HepG2 (cell line): ENCODE data around the gene RBP4. TPM values are rescaled to one million over a fixed set of nuclear protein-coding genes. Genes with fewer than 3 reads are reported as not detected.

Source experiments
- FOXP1 ChIP-seq, 2 experiments: fragments of 450-650 bp in 1 of 2; IDR thresholded peaks; 2 replicates each; pipeline ENCODE4 v1.6.1; 2017 to 2018; ENCODE audit warnings: antibody characterized with exemption in 1 of 2
- IRF9 ChIP-seq: sonication (generic); formaldehyde crosslinking; IDR thresholded peaks from 2 replicates; pipeline ENCODE4 v1.8.0; 2022; ENCODE audit warnings: missing genetic modification reagents, mild to moderate bottlenecking, borderline replicate concordance
- KDM5A ChIP-seq: fragments of 200-600 bp; sonication (generic); IDR thresholded peaks from 2 replicates; pipeline ENCODE4 v1.7.0; 2018; ENCODE audit warnings: antibody characterized with exemption, mild to moderate bottlenecking, low read length, borderline replicate concordance
- KDM6A ChIP-seq: IDR thresholded peaks from 2 replicates; pipeline ENCODE4 v1.6.1; 2016; ENCODE audit warnings: low read depth
- NR2F6 ChIP-seq, 2 experiments: IDR thresholded peaks; 2 replicates each; pipeline ENCODE4 v1.6.1; 2016; ENCODE audit warnings: antibody characterized with exemption in 1 of 2, mild to moderate bottlenecking in 1 of 2
- PHF21A ChIP-seq: sonication (generic); formaldehyde crosslinking; IDR thresholded peaks from 2 replicates; pipeline ENCODE4 v1.5.0; 2020; ENCODE audit warnings: mild to moderate bottlenecking, missing genetic modification reagents
- SP2 ChIP-seq: sonication (generic); formaldehyde crosslinking; IDR thresholded peaks from 2 replicates; pipeline ENCODE4 v1.5.1; 2020; ENCODE audit warnings: mild to moderate bottlenecking, missing genetic modification reagents
- TAF1 ChIP-seq: sonication (generic); formaldehyde crosslinking; IDR thresholded peaks from 2 replicates; pipeline ENCODE4 v1.4.0; 2020; ENCODE audit warnings: missing genetic modification reagents
- TERF1 ChIP-seq: sonication (generic); formaldehyde crosslinking; IDR thresholded peaks from 2 replicates; pipeline ENCODE4 v1.8.0; 2022; ENCODE audit warnings: mild to moderate bottlenecking, missing genetic modification reagents, moderate library complexity
- ZFP36L1 ChIP-seq: sonication (generic); formaldehyde crosslinking; IDR thresholded peaks from 2 replicates; pipeline ENCODE4 v1.8.0; 2022; ENCODE audit warnings: mild to moderate bottlenecking, missing genetic modification reagents, moderate library complexity
- ZNF276 ChIP-seq: sonication (generic); formaldehyde crosslinking; IDR thresholded peaks from 2 replicates; pipeline ENCODE4 v1.4.0; 2020; ENCODE audit warnings: mild to moderate bottlenecking, low read depth, missing genetic modification reagents
- ZNF30 ChIP-seq: sonication (generic); formaldehyde crosslinking; IDR thresholded peaks from 2 replicates; pipeline ENCODE4 v1.5.0; 2020; ENCODE audit warnings: mild to moderate bottlenecking, missing genetic modification reagents
- ZNF317 ChIP-seq: sonication (generic); formaldehyde crosslinking; IDR thresholded peaks from 2 replicates; pipeline ENCODE4 v1.5.0; 2020; ENCODE audit warnings: mild to moderate bottlenecking, missing genetic modification reagents
- ZNF543 ChIP-seq: sonication (generic); formaldehyde crosslinking; IDR thresholded peaks from 2 replicates; pipeline ENCODE4 v1.4.0; 2020; ENCODE audit warnings: mild to moderate bottlenecking, missing genetic modification reagents
- ZNF737 ChIP-seq: sonication (generic); formaldehyde crosslinking; IDR thresholded peaks from 2 replicates; pipeline ENCODE4 v1.5.0; 2020; ENCODE audit warnings: missing genetic modification reagents, mild to moderate bottlenecking, borderline replicate concordance
- polyA plus RNA-seq, 8 experiments: library from polyadenylated mRNA; depleted of rRNA in 3 of 8; stranded (reverse) in 7 of 8; unstranded in 1 of 8; fragments of >200 nt; fragmentation: Illumina TruSeq in 4 of 8; extraction: Trizol in 4 of 8; gene quantifications; 2 replicates each; pipeline versions ENCODE4 v1.2.1 to v1.2.3, GENCODE V29; 2011 to 2016; ENCODE audit warnings: low read depth in 4 of 8, missing spikeins in 1 of 8, mixed read lengths in 1 of 8; ENCODE audit not compliant: insufficient read depth in 1 of 8
- total RNA-seq, 5 experiments: library from RNA; depleted of rRNA; stranded (reverse); fragments of >200 nt; fragmentation: Illumina TruSeq; extraction: Trizol; gene quantifications; 2 replicates each; pipeline ENCODE4 v1.2.3, GENCODE V29; 2016; ENCODE audit warnings: low read depth in 1 of 5
- TF ChIP-seq, protein P1 (sequence below): sonication (generic); formaldehyde crosslinking; IDR thresholded peaks from 2 replicates; pipeline ENCODE4 v1.4.0; 2020; ENCODE audit warnings: missing genetic modification reagents
- TF ChIP-seq, protein P2 (sequence below): sonication (generic); formaldehyde crosslinking; IDR thresholded peaks from 2 replicates; pipeline ENCODE4 v1.4.0; 2020; ENCODE audit warnings: missing genetic modification reagents

The RBP4 gene
- total and polyA plus RNA-seq, 2 of the 13 experiments (the other 11 are each of a cell fraction or from before 2014, with no cell fraction given) = 642 to 931 TPM

DNA sequence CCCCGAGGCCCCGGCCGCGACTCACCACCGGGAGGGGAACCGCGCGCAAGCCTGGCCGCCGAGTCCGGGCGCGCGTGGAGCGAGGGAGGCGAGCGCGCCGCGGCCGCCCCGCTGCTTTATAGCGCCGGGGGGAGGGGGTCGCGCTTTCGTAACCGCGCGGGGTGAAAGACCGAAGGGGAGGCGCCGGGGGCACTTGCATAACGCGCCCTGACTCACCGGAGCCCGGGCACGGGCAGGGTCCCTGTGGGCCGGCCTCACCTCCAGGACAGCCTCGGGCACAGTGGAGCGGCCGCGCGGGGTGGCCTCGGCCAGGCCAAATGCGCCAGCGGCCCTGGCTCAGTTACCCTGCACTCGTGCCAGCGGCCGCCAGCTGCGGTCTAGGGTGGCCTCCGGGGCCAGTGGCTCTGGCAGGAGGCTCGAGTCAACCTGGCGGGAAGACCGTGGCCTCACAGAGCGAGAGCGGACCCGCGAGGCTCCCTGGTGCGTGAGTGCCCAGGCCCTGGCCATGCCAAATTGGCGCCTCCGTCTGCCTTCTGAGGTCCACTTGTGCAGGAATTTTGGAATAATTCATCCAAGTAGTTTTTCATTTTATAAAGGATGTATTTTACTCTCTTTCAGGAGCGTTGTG, at the start of gene RBP4 (continued):
- TF ChIP-seq, protein P1, sequence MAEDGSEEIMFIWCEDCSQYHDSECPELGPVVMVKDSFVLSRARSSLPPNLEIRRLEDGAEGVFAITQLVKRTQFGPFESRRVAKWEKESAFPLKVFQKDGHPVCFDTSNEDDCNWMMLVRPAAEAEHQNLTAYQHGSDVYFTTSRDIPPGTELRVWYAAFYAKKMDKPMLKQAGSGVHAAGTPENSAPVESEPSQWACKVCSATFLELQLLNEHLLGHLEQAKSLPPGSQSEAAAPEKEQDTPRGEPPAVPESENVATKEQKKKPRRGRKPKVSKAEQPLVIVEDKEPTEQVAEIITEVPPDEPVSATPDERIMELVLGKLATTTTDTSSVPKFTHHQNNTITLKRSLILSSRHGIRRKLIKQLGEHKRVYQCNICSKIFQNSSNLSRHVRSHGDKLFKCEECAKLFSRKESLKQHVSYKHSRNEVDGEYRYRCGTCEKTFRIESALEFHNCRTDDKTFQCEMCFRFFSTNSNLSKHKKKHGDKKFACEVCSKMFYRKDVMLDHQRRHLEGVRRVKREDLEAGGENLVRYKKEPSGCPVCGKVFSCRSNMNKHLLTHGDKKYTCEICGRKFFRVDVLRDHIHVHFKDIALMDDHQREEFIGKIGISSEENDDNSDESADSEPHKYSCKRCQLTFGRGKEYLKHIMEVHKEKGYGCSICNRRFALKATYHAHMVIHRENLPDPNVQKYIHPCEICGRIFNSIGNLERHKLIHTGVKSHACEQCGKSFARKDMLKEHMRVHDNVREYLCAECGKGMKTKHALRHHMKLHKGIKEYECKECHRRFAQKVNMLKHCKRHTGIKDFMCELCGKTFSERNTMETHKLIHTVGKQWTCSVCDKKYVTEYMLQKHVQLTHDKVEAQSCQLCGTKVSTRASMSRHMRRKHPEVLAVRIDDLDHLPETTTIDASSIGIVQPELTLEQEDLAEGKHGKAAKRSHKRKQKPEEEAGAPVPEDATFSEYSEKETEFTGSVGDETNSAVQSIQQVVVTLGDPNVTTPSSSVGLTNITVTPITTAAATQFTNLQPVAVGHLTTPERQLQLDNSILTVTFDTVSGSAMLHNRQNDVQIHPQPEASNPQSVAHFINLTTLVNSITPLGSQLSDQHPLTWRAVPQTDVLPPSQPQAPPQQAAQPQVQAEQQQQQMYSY = no peak
- peak; percentile 74; the same call in 1 of the 2 replicates for TF ChIP-seq ZNF543 (CRISPR knock-in tag)
- peak; percentile 56; the same call in 1 of the 2 replicates for TF ChIP-seq IRF9 (CRISPR knock-in tag)
- peak; percentile 68; the same call in 1 of the 2 replicates for TF ChIP-seq ZNF737
- no peak; the same call in 1 of the 2 replicates for TF ChIP-seq NR2F6 (IDR thresholded peaks at IDR 0.05)
- peak; percentile 84 for TF ChIP-seq NR2F6 (CRISPR knock-in tag; IDR thresholded peaks at IDR 0.05)
- no peak; the same call in 1 of the 2 replicates for TF ChIP-seq ZNF30
- TF ChIP-seq TAF1 (CRISPR knock-in tag) = peak; percentile 84
- peak; percentile 46; the same call in 1 of the 2 replicates for TF ChIP-seq KDM6A (CRISPR knock-in tag)
- TF ChIP-seq, protein P2, sequence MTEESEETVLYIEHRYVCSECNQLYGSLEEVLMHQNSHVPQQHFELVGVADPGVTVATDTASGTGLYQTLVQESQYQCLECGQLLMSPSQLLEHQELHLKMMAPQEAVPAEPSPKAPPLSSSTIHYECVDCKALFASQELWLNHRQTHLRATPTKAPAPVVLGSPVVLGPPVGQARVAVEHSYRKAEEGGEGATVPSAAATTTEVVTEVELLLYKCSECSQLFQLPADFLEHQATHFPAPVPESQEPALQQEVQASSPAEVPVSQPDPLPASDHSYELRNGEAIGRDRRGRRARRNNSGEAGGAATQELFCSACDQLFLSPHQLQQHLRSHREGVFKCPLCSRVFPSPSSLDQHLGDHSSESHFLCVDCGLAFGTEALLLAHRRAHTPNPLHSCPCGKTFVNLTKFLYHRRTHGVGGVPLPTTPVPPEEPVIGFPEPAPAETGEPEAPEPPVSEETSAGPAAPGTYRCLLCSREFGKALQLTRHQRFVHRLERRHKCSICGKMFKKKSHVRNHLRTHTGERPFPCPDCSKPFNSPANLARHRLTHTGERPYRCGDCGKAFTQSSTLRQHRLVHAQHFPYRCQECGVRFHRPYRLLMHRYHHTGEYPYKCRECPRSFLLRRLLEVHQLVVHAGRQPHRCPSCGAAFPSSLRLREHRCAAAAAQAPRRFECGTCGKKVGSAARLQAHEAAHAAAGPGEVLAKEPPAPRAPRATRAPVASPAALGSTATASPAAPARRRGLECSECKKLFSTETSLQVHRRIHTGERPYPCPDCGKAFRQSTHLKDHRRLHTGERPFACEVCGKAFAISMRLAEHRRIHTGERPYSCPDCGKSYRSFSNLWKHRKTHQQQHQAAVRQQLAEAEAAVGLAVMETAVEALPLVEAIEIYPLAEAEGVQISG (CRISPR knock-in tag) = peak; percentile 72; the same call in 1 of the 2 replicates
- TF ChIP-seq FOXP1 (IDR thresholded peaks at IDR 0.05) = no peak
- TF ChIP-seq FOXP1 (CRISPR knock-in tag; IDR thresholded peaks at IDR 0.05) = no peak; the same call in 1 of the 2 replicates
- no peak for TF ChIP-seq ZNF317 (CRISPR knock-in tag)
- TF ChIP-seq SP2 = no peak
- TF ChIP-seq ZFP36L1 (CRISPR knock-in tag) = no peak
- peak; percentile 75; the same call in 1 of the 2 replicates for TF ChIP-seq PHF21A (CRISPR knock-in tag)
- peak; percentile 41; the same call in 1 of the 2 replicates for TF ChIP-seq KDM5A
- TF ChIP-seq TERF1 (CRISPR knock-in tag) = peak; percentile 87; the same call in 1 of the 2 replicates
- TF ChIP-seq ZNF276 (CRISPR knock-in tag) = no peak; the same call in 1 of the 2 replicates
